Measurements from ENCODE around the gene ZNF609.

ZNF609 gene

GRCh38 chr15:64647367-64647766, 187.0 kb downstream of the ZNF609 start:
- Histone ChIP-seq H3K4me1 (ENCODE audit: control insufficient read depth, insufficient read depth, low read length) (no peaks in the 10 kb centered on the region), H3K36me3 (ENCODE audit: control insufficient read depth, insufficient read depth, low read length) (no peaks in the 10 kb centered on the region), H3K27ac (ENCODE audit: low read depth, low read length) (no peak overlapping the region), H3K27me3 (ENCODE audit: control insufficient read depth, insufficient read depth, low read length) (no peaks in the 10 kb centered on the region), H3K4me3 (ENCODE audit: low read length) (no peak overlapping the region), H3K9ac (ENCODE audit: low read length) (no peak overlapping the region)

- no peaks in the 10 kb centered on the region for H3K27me3 ChIP-seq (ENCODE audit: control insufficient read depth, insufficient read depth, low read length)
- H3K4me3 ChIP-seq (ENCODE audit: low read length) = no peak overlapping the region
- H3K9ac ChIP-seq (ENCODE audit: low read length) = no peak overlapping the region
- H3K27ac ChIP-seq (ENCODE audit: low read depth, low read length) = no peak overlapping the region
- H3K4me1 ChIP-seq (ENCODE audit: control insufficient read depth, insufficient read depth, low read length) = no peaks in the 10 kb centered on the region
- H3K36me3 ChIP-seq (ENCODE audit: control insufficient read depth, insufficient read depth, low read length) = no peaks in the 10 kb centered on the region
Measured at GRCh38 chr15:64650552-64650951, 190.2 kb downstream of the ZNF609 start.

GRCh38 chr15:64651601-64652191, 191.3 kb downstream of the ZNF609 start:
- Histone ChIP-seq H3K4me3 (ENCODE audit: low read length) (no peak overlapping the region), H3K4me1 (ENCODE audit: control insufficient read depth, insufficient read depth, low read length) (no peaks in the 10 kb centered on the region), H3K27me3 (ENCODE audit: control insufficient read depth, insufficient read depth, low read length) (no peaks in the 10 kb centered on the region), H3K27ac (ENCODE audit: low read depth, low read length) (no peak overlapping the region), H3K36me3 (ENCODE audit: control insufficient read depth, insufficient read depth, low read length) (no peaks in the 10 kb centered on the region), H3K9ac (ENCODE audit: low read length) (no peak overlapping the region)

GRCh38 chr15:64653757-64654156, 193.4 kb downstream of the ZNF609 start:
- no peak overlapping the region for H3K4me3 ChIP-seq (ENCODE audit: low read length)
- H3K27ac ChIP-seq (ENCODE audit: low read depth, low read length) = no peak overlapping the region
- H3K9ac ChIP-seq (ENCODE audit: low read length) = no peak overlapping the region
- no peaks in the 10 kb centered on the region for H3K36me3 ChIP-seq (ENCODE audit: control insufficient read depth, insufficient read depth, low read length)
- no peaks in the 10 kb centered on the region for H3K27me3 ChIP-seq (ENCODE audit: control insufficient read depth, insufficient read depth, low read length)
- no peaks in the 10 kb centered on the region for H3K4me1 ChIP-seq (ENCODE audit: control insufficient read depth, insufficient read depth, low read length)

- H3K9ac ChIP-seq (ENCODE audit: low read length) = no peak overlapping the region
- no peak overlapping the region for H3K4me3 ChIP-seq (ENCODE audit: low read length)
- peaks cover 2% of the 10 kb centered on the region for H3K4me1 ChIP-seq (ENCODE audit: control insufficient read depth, insufficient read depth, low read length)
- no peaks in the 10 kb centered on the region for H3K27me3 ChIP-seq (ENCODE audit: control insufficient read depth, insufficient read depth, low read length)
- H3K27ac ChIP-seq (ENCODE audit: low read depth, low read length) = no peak overlapping the region
- H3K36me3 ChIP-seq (ENCODE audit: control insufficient read depth, insufficient read depth, low read length) = no peaks in the 10 kb centered on the region
Measured at GRCh38 chr15:64656508-64656907, 196.1 kb downstream of the ZNF609 start.

GRCh38 chr15:64665179-64665578, 204.8 kb downstream of the ZNF609 start:
- Histone ChIP-seq H3K27ac (ENCODE audit: low read depth, low read length) (no peak overlapping the region), H3K4me1 (ENCODE audit: control insufficient read depth, insufficient read depth, low read length) (peaks cover 4% of the 10 kb centered on the region)

GRCh38 chr15:64667736-64668161, 207.4 kb downstream of the ZNF609 start:
- Histone ChIP-seq H3K36me3 (ENCODE audit: control insufficient read depth, insufficient read depth, low read length) (no peaks in the 10 kb centered on the region), H3K4me1 (ENCODE audit: control insufficient read depth, insufficient read depth, low read length) (peaks cover 2% of the 10 kb centered on the region), H3K9ac (ENCODE audit: low read length) (no peak overlapping the region), H3K4me3 (ENCODE audit: low read length) (no peak overlapping the region), H3K27me3 (ENCODE audit: control insufficient read depth, insufficient read depth, low read length) (no peaks in the 10 kb centered on the region), H3K27ac (ENCODE audit: low read depth, low read length) (no peak overlapping the region)

More at GRCh38 chr15:64665179-64665578, 204.8 kb downstream of the ZNF609 start:
- H3K9ac ChIP-seq (ENCODE audit: low read length) = no peak overlapping the region
- H3K27me3 ChIP-seq (ENCODE audit: control insufficient read depth, insufficient read depth, low read length) = no peaks in the 10 kb centered on the region
- H3K36me3 ChIP-seq (ENCODE audit: control insufficient read depth, insufficient read depth, low read length) = no peaks in the 10 kb centered on the region
- no peak overlapping the region for H3K4me3 ChIP-seq (ENCODE audit: low read length)

- H3K4me3 ChIP-seq (ENCODE audit: low read length) = no peak overlapping the region
- no peaks in the 10 kb centered on the region for H3K4me1 ChIP-seq (ENCODE audit: control insufficient read depth, insufficient read depth, low read length)
- H3K9ac ChIP-seq (ENCODE audit: low read length) = no peak overlapping the region
- peaks cover 12% of the 10 kb centered on the region for H3K36me3 ChIP-seq (ENCODE audit: control insufficient read depth, insufficient read depth, low read length)
- no peaks in the 10 kb centered on the region for H3K27me3 ChIP-seq (ENCODE audit: control insufficient read depth, insufficient read depth, low read length)
- no peak overlapping the region for H3K27ac ChIP-seq (ENCODE audit: low read depth, low read length)
Measured at GRCh38 chr15:64673866-64674265, 213.5 kb downstream of the ZNF609 start.

GRCh38 chr15:64678126-64678819, 217.9 kb downstream of the ZNF609 start:
- Histone ChIP-seq H3K9ac (ENCODE audit: low read length) (no peak overlapping the region), H3K4me1 (ENCODE audit: control insufficient read depth, insufficient read depth, low read length) (no peaks in the 10 kb centered on the region), H3K27ac (ENCODE audit: low read depth, low read length) (no peak overlapping the region), H3K4me3 (ENCODE audit: low read length) (no peak overlapping the region), H3K27me3 (ENCODE audit: control insufficient read depth, insufficient read depth, low read length) (no peaks in the 10 kb centered on the region), H3K36me3 (ENCODE audit: control insufficient read depth, insufficient read depth, low read length) (peaks cover 23% of the 10 kb centered on the region)

- H3K4me1 ChIP-seq (ENCODE audit: control insufficient read depth, insufficient read depth, low read length) = no peaks in the 10 kb centered on the region
- H3K4me3 ChIP-seq (ENCODE audit: low read length) = no peak overlapping the region
- no peaks in the 10 kb centered on the region for H3K27me3 ChIP-seq (ENCODE audit: control insufficient read depth, insufficient read depth, low read length)
- H3K27ac ChIP-seq (ENCODE audit: low read depth, low read length) = no peak overlapping the region
- no peak overlapping the region for H3K9ac ChIP-seq (ENCODE audit: low read length)
- H3K36me3 ChIP-seq (ENCODE audit: control insufficient read depth, insufficient read depth, low read length) = peaks cover 17% of the 10 kb centered on the region
Measured at GRCh38 chr15:64680097-64680496, 219.7 kb downstream of the ZNF609 start.

GRCh38 chr15:64681424-64682024, 221.1 kb downstream of the ZNF609 start:
- H3K36me3 ChIP-seq (ENCODE audit: control insufficient read depth, insufficient read depth, low read length) = peaks cover 16% of the 10 kb centered on the region
- H3K4me3 ChIP-seq (ENCODE audit: low read length) = no peak overlapping the region
- no peaks in the 10 kb centered on the region for H3K27me3 ChIP-seq (ENCODE audit: control insufficient read depth, insufficient read depth, low read length)
- no peak overlapping the region for H3K9ac ChIP-seq (ENCODE audit: low read length)
- H3K4me1 ChIP-seq (ENCODE audit: control insufficient read depth, insufficient read depth, low read length) = no peaks in the 10 kb centered on the region
- no peak overlapping the region for H3K27ac ChIP-seq (ENCODE audit: low read depth, low read length)

- Histone ChIP-seq H3K36me3 (ENCODE audit: control insufficient read depth, insufficient read depth, low read length) (peaks cover 16% of the 10 kb centered on the region), H3K9ac (ENCODE audit: low read length) (no peak overlapping the region), H3K27me3 (ENCODE audit: control insufficient read depth, insufficient read depth, low read length) (no peaks in the 10 kb centered on the region), H3K4me3 (ENCODE audit: low read length) (no peak overlapping the region), H3K4me1 (ENCODE audit: control insufficient read depth, insufficient read depth, low read length) (no peaks in the 10 kb centered on the region), H3K27ac (ENCODE audit: low read depth, low read length) (no peak overlapping the region)
Measured at GRCh38 chr15:64682255-64682654, 221.9 kb downstream of the ZNF609 start.

- H3K4me1 ChIP-seq (ENCODE audit: control insufficient read depth, insufficient read depth, low read length) = peaks cover 6% of the 10 kb centered on the region
- no peaks in the 10 kb centered on the region for H3K27me3 ChIP-seq (ENCODE audit: control insufficient read depth, insufficient read depth, low read length)
- no peak overlapping the region for H3K4me3 ChIP-seq (ENCODE audit: low read length)
- H3K36me3 ChIP-seq (ENCODE audit: control insufficient read depth, insufficient read depth, low read length) = peaks cover 20% of the 10 kb centered on the region
- H3K27ac ChIP-seq (ENCODE audit: low read depth, low read length) = no peak overlapping the region
- H3K9ac ChIP-seq (ENCODE audit: low read length) = no peak overlapping the region
Measured at GRCh38 chr15:64683378-64683777, 223.0 kb downstream of the ZNF609 start.

Measured in rectal smooth muscle tissue (tissue), 1 donor.